Raji (cell line): ENCODE measurements around the gene MRPL46.

Source experiments
- POLR2A ChIP-seq: IDR thresholded peaks from 2 replicates; pipeline ENCODE4 v1.6.1; 2011; ENCODE audit warnings: low read depth, low read length, control low read depth; ENCODE audit not compliant: insufficient read depth

MRPL46 gene

GRCh38 chr15:88454867-88455810, 12.0 kb downstream of the MRPL46 start:
- TF ChIP-seq POLR2A: no peak

GRCh38 chr15:88454236-88454635, 13.0 kb downstream of the MRPL46 start:
- TF ChIP-seq POLR2A: no peak

GRCh38 chr15:88453651-88454050, 13.5 kb downstream of the MRPL46 start:
- TF ChIP-seq POLR2A: no peak

- TF ChIP-seq POLR2A: no peak
Measured at GRCh38 chr15:88450125-88450798, 16.9 kb downstream of the MRPL46 start.

GRCh38 chr15:88449581-88449980, 17.6 kb downstream of the MRPL46 start:
- TF ChIP-seq POLR2A: no peak

- no peak for TF ChIP-seq POLR2A
Measured at GRCh38 chr15:88448991-88449461, 18.2 kb downstream of the MRPL46 start.

- no peak for TF ChIP-seq POLR2A
Measured at GRCh38 chr15:88447741-88448140, 19.4 kb downstream of the MRPL46 start.

GRCh38 chr15:88447206-88447605, 20.0 kb downstream of the MRPL46 start:
- no peak for TF ChIP-seq POLR2A

- no peak for TF ChIP-seq POLR2A
Measured at GRCh38 chr15:88441076-88441730, 26.0 kb downstream of the MRPL46 start.

GRCh38 chr15:88440021-88440420, 27.2 kb downstream of the MRPL46 start:
- TF ChIP-seq POLR2A: no peak

- TF ChIP-seq POLR2A: no peak
Measured at GRCh38 chr15:88438181-88438580, 29.0 kb downstream of the MRPL46 start.

- TF ChIP-seq POLR2A: no peak
Measured at GRCh38 chr15:88433046-88433685, 34.0 kb downstream of the MRPL46 start.

- no peak for TF ChIP-seq POLR2A
Measured at GRCh38 chr15:88431441-88431840, 35.7 kb downstream of the MRPL46 start.

- TF ChIP-seq POLR2A: no peak
Measured at GRCh38 chr15:88430051-88430450, 37.1 kb downstream of the MRPL46 start.

- TF ChIP-seq POLR2A: no peak
Measured at GRCh38 chr15:88428805-88429605, 38.2 kb downstream of the MRPL46 start.

GRCh38 chr15:88428053-88428452, 39.1 kb downstream of the MRPL46 start:
- TF ChIP-seq POLR2A: no peak
